Skeletal muscle tissue (tissue), 4 donors: ENCODE measurements around the gene SFXN1. TPM values are rescaled to one million over a fixed set of nuclear protein-coding genes. Genes with fewer than 3 reads are reported as not detected.
"Not testable (repeated sequence)": the region's sequence is repeated elsewhere in the genome, so short reads cannot be mapped to it uniquely, and the experiment has no call there.

Source experiments
- H3K27ac ChIP-seq: one replicate; pipeline ENCODE4 v1.7.0; 2013; ENCODE audit warnings: mild to moderate bottlenecking, low read depth, low read length, inconsistent platforms
- H3K27me3 ChIP-seq, 3 donors: one replicate each; pipeline ENCODE4 v1.7.0; 2013; ENCODE audit warnings: low read length in 3 of 3; ENCODE audit not compliant: control insufficient read depth in 3 of 3, insufficient read depth in 3 of 3
- H3K36me3 ChIP-seq, 3 donors: one replicate each; pipeline ENCODE4 v1.7.0; 2013; ENCODE audit warnings: low read length in 3 of 3; ENCODE audit not compliant: control insufficient read depth in 3 of 3, insufficient read depth in 3 of 3
- H3K4me1 ChIP-seq, 3 donors: one replicate each; pipeline ENCODE4 v1.7.0; 2013; ENCODE audit warnings: low read length in 3 of 3, mild to moderate bottlenecking in 3 of 3; ENCODE audit not compliant: control insufficient read depth in 3 of 3, insufficient read depth in 3 of 3
- H3K4me3 ChIP-seq, 3 donors: one replicate each; pipeline ENCODE4 v1.7.0; 2013; ENCODE audit warnings: low read length in 3 of 3
- H3K9ac ChIP-seq, 3 donors: one replicate each; pipeline ENCODE4 v1.7.0; 2013; ENCODE audit warnings: low read length in 3 of 3, mild to moderate bottlenecking in 3 of 3, moderate library complexity in 2 of 3, low read depth in 1 of 3
- H3K9me3 ChIP-seq, 3 donors: one replicate each; pipeline ENCODE4 v1.7.0; 2013; ENCODE audit warnings: low read length in 3 of 3; ENCODE audit not compliant: control insufficient read depth in 3 of 3
- total RNA-seq: library from RNA; depleted of rRNA; stranded (reverse); fragments of >200 nt; gene quantifications from one replicate; pipeline ENCODE4 v1.2.3, GENCODE V29; 2014
- donor health status: Osteomylitis.

The SFXN1 gene, protein sequence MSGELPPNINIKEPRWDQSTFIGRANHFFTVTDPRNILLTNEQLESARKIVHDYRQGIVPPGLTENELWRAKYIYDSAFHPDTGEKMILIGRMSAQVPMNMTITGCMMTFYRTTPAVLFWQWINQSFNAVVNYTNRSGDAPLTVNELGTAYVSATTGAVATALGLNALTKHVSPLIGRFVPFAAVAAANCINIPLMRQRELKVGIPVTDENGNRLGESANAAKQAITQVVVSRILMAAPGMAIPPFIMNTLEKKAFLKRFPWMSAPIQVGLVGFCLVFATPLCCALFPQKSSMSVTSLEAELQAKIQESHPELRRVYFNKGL
- total RNA-seq = 15.7 TPM

DNA sequence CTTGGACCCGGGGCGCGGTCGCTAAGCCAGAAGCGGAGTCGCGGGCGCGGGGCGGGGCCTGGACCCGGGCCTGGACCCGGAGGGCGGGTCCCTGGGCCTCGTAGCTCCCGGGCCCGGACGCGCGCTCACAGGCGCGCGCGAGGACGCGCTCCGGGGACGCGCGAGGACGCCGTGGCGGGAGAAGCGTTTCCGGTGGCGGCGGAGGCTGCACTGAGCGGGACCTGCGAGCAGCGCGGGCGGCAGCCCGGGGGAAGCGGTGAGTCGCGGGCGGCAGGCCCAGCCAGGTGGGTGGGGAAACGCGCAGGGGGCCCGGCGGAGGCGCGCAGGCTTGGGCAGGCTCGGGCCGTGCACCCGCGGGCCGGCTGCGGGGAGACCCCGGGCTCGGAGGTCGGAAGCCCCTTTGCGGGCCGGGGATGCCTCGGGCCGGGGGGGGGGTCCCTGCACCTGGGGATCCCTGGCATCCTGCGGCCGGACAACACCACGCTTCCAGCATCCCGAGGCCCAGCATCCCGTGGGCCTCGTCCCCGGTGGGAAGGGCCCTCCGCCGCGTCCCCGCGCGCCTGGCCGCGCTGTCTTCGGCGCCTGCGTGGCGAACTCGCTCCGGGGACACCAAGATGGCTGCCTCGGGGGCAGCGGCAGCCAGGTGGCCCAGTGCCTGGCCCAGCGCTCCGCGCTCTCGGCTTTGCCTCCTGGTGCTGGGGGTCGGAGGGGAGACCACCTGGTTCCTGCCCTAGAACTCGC is at the start of gene SFXN1:
TSS of gene SFXN1 (plus strand) at position 177 of the 741 bp plus-strand sequence. CDS start 13,544 bp downstream, outside the sequence.
- peak within 1 kb of the TSS; percentile 42 for H3K27ac ChIP-seq
- no peaks in the 10 kb centered on the region for H3K9me3 ChIP-seq
- peak within 1 kb of the TSS; percentile 81 to 92 (median 88) for H3K9ac ChIP-seq
- peaks cover 5 to 14% (median 13%) of the 10 kb centered on the region in 3 donors for H3K4me1 ChIP-seq
- peak within 1 kb of the TSS; percentile 92 to 95 (median 93) for H3K4me3 ChIP-seq
- peaks cover 0 to 2% (median 0%) of the 10 kb centered on the region in 3 donors for H3K36me3 ChIP-seq
- no peaks in the 10 kb centered on the region for H3K27me3 ChIP-seq

- no peak overlapping the region for H3K4me3 ChIP-seq
- no peaks in the 10 kb centered on the region for H3K36me3 ChIP-seq
- H3K4me1 ChIP-seq = no peaks in the 10 kb centered on the region
- H3K27me3 ChIP-seq = peaks cover 5 to 7% (median 5%) of the 10 kb centered on the region in 3 donors
- no peak overlapping the region for H3K9ac ChIP-seq
- H3K9me3 ChIP-seq = no peaks in the 10 kb centered on the region
- H3K27ac ChIP-seq = no peak overlapping the region
Measured at GRCh38 chr5:175434800-175435199, 43.6 kb upstream of the SFXN1 start.

DNA sequence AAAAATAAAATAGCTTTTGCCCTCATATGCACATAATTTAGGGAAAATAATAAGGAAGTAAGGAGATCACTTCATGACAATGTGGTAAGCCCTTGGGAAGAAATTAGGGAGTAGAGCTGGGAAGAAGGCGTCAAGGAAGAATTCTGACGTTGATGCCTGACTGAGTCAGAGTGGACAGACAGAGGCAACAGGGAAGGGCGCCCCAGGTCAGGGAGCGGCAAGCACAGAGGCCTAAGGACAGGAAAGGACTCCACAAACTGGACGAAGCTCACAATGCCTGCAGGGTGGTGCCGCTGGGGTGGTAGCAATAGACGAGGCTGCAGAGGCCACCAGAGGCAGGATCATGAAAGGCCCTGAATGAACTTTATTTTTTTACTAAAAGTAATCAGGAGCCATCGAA is 42.0 kb upstream of the SFXN1 start:
- H3K27me3 ChIP-seq = peaks cover 5 to 12% (median 10%) of the 10 kb centered on the region in 3 donors
- no peaks in the 10 kb centered on the region for H3K36me3 ChIP-seq
- no peaks in the 10 kb centered on the region for H3K9me3 ChIP-seq
- no peak overlapping the region for H3K27ac ChIP-seq
- H3K4me3 ChIP-seq = no peak overlapping the region
- H3K4me1 ChIP-seq = no peaks in the 10 kb centered on the region
- H3K9ac ChIP-seq = no peak overlapping the region

DNA sequence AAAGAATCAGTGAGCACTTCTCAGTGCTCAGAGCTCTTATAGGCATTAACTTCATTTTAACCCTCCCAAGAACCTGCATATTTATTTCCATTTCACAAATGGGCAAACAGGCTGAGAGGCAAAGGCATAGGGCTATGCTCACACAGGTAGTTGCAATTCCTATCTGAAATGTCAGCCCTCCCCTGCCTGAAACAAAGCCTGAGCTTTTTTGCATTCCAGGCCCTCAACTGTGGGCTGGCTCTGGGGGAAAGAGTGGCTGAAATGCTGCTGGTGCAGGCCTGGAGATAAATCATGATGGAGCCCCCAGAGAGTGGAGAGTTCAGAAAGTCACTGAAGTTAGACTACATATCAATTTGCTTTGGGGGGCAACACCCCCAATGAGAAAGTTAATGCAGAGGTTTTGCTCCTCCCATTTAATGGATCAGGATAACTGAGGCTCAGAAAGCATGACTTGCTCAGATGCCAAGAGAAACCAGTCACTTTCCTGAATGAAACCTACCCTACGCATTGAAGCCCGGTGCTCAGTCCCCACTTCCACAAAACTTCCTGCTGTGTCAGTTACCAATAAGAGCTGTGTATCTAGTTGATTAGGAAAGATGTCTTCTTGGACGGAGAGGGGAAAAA is 40.0 kb upstream of the SFXN1 start:
- Histone ChIP-seq H3K27me3 (peaks cover 25 to 28% (median 26%) of the 10 kb centered on the region in 3 donors), H3K4me1 (peaks cover 0 to under 1% (median 0%) of the 10 kb centered on the region in 3 donors), H3K9me3 (no peaks in the 10 kb centered on the region), H3K4me3 (no peak overlapping the region), H3K36me3 (no peaks in the 10 kb centered on the region), H3K9ac (no peak overlapping the region), H3K27ac (no peak overlapping the region)

DNA sequence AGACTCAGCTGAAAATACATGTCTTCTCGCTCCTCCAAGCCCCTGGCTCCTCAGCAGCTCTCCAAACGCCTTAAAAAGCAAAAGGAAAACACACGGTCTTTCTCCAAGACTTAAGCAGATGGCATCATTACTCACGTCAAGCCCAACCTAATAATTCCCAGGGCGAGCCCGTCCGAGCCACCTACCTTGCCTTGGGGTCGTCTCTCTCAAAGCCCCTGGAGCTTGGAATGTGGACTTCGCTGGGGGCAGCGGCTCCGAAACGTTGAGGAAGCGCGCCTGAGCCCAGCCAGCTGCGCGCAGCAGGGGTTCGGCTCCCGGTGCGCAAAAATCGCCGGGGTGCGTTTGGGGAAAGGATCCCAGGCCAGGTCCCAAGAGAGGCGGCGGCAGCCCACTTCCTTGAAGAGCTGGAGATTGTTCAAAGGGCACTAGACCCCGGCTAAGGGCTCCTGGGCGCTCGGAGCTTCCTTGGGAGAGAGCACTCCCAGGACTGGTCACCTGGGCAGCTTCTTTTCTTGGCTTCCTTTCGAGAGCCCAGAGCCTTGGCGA is 34.8 kb upstream of the SFXN1 start:
- peak overlapping the region in 1 of 3 donors; percentile 40 for H3K9ac ChIP-seq
- peaks cover 0 to 10% (median 4%) of the 10 kb centered on the region in 3 donors for H3K4me1 ChIP-seq
- H3K36me3 ChIP-seq = no peaks in the 10 kb centered on the region
- H3K27me3 ChIP-seq = peaks cover 43 to 58% (median 48%) of the 10 kb centered on the region in 3 donors
- no peaks in the 10 kb centered on the region for H3K9me3 ChIP-seq
- H3K27ac ChIP-seq = no peak overlapping the region
- no peak overlapping the region for H3K4me3 ChIP-seq

- Histone ChIP-seq H3K9me3 (no peaks in the 10 kb centered on the region), H3K27me3 (peaks cover 43 to 57% (median 47%) of the 10 kb centered on the region in 3 donors), H3K4me1 (peaks cover 0 to 10% (median 4%) of the 10 kb centered on the region in 3 donors), H3K9ac (peak within 1 kb of the TSS in 1 of 3 donors; percentile 40), H3K36me3 (no peaks in the 10 kb centered on the region), H3K27ac (no peak within 1 kb of the TSS), H3K4me3 (peak within 1 kb of the TSS in 2 of 3 donors; percentile 20 to 29)
Measured at GRCh38 chr5:175444060-175444904, 34.1 kb upstream of the SFXN1 start, which contains the start of gene DRD1. Gene DRD1 (minus strand): TSS chr5:175444182. CDS start chr5:175443099, 1,083 bp downstream.

GRCh38 chr5:175444905-175445456 is 33.4 kb upstream of the SFXN1 start:
- peaks cover 0 to 10% (median 4%) of the 10 kb centered on the region in 3 donors for H3K4me1 ChIP-seq
- H3K4me3 ChIP-seq = peak overlapping the region in 1 of 3 donors; percentile 20

DNA sequence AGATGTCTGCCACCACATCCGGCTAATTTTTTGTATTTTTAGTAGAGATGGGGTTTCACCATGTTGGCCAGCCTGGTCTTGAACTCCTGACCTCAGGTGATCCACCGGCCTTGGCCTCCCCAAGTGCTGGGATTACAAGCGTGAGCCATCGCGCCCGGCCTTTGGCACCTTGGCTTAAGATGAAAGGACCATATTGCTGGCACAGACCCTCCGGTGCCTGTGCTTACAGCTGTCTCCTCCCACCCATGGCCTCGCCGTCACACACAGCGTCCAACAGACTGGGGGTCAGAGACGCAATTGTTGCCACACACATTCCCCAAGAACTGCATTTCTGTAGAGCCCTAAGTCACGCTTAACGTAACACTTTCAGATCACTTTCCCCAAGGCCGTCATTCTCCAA is 32.0 kb upstream of the SFXN1 start:
- H3K27me3 ChIP-seq = peaks cover 43 to 55% (median 47%) of the 10 kb centered on the region in 3 donors
- not testable (repeated sequence) for H3K36me3 ChIP-seq, H3K9me3 ChIP-seq, H3K4me1 ChIP-seq, H3K9ac ChIP-seq, H3K4me3 ChIP-seq, H3K27ac ChIP-seq

More at GRCh38 chr5:175444905-175445456, 33.4 kb upstream of the SFXN1 start:
- H3K9me3 ChIP-seq = no peaks in the 10 kb centered on the region
- H3K9ac ChIP-seq = no peak overlapping the region
- H3K27me3 ChIP-seq = peaks cover 43 to 57% (median 47%) of the 10 kb centered on the region in 3 donors
- no peaks in the 10 kb centered on the region for H3K36me3 ChIP-seq
- no peak overlapping the region for H3K27ac ChIP-seq

DNA sequence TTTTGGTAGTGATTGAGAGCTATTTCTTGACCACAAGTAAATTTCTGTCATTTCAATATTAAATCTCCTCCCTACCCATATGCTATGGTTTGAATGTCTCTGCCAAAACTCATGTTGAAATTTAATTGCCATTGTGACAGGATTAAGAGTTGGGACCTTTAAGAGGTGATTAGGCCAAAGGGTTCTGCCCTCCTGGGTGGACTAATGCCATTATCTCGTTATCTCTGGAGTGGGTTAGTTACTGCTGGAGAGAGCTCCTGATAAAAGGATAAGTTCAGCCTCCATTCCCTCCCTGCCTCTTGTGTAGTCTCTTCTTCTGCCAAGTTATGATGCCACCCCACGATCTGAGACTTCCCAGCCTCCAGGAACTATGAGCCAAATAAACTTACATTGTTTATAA is 30.8 kb upstream of the SFXN1 start:
- Histone ChIP-seq H3K36me3 (no peaks in the 10 kb centered on the region), H3K4me3 (no peak overlapping the region), H3K27me3 (peaks cover 32 to 51% (median 40%) of the 10 kb centered on the region in 3 donors), H3K9ac (no peak overlapping the region), H3K27ac (no peak overlapping the region), H3K9me3 (no peaks in the 10 kb centered on the region), H3K4me1 (peaks cover 0 to 10% (median 4%) of the 10 kb centered on the region in 3 donors)
